Measurements from ENCODE around the gene CDYL2.

The CDYL2 gene

DNA sequence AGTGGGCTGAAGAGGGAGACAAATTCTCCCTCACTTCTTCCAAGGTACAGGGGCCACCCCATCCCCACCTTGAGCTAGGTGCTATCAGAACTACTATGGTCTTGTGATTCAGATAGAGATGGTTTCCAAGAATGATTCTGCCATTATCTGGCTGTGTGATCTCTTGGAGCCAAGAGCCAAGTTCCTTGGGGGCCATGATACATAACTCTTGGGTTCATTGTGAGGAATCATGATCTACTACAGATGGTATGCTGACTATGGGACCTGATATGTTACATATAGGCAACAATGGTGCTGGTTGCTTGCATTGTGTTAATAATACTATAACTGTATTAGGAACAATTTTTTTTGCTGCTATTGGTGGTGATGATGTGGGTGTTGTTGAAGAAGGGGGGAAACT, 217.9 kb downstream of the CDYL2 start:
- DNase-seq = no peak

DNA sequence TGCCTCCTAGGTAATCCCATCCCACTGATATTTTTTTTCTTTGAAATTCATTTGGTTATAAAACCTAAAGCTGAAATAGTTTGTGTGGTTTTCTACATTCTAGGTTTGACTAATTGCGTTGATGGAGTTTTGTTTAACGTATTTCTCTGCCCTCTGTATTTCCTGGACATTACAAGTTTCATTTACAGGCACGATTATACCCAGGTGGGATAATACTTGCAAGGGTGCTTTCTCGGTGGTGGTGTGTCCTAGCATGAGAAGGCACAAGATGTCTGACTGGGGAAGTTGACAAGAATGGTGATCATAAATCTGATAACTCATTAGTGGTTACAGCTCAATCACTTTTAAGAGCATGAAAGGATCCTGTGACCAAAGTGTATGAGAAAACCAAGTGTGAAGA, 218.6 kb downstream of the CDYL2 start:
- peak; percentile 17 for DNase-seq

GRCh38 chr16:80583466-80583865, 220.9 kb downstream of the CDYL2 start:
- DNase-seq = no peak

DNA sequence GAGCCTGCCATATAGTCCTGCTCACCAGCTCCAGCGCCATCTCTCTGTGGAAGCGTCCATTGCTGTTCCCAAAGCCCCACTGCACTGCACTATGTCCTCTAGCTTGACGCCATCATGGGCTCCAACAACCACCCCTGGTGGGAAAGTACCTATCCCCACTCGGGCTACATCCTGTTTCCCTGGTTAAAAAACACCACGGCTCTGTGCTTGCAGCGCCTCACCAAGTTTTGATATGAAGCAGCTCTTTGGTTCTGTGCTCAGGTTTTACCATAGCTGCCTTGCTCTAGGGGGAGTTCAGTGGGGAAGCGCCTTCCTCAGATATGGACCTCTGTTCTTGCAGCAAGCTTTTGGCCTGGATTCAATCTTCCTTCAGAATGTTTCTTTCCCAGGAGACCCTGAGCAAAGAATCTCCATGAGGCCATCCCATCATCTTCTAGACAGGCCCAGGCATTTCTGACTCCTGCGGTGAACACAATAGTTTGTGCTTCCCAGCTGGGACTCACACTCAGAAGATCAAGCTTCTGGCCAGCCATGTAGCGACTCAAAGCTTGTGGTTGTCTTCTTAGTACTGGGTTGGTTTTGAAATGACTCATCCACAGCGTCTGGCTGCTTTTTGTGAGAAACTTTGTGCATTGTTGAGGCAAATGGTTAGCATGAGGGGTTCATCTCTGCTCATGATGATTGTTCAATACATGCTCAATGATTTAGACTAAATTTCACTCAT, 224.1 kb downstream of the CDYL2 start:
- peak; percentile 77 for DNase-seq

DNA sequence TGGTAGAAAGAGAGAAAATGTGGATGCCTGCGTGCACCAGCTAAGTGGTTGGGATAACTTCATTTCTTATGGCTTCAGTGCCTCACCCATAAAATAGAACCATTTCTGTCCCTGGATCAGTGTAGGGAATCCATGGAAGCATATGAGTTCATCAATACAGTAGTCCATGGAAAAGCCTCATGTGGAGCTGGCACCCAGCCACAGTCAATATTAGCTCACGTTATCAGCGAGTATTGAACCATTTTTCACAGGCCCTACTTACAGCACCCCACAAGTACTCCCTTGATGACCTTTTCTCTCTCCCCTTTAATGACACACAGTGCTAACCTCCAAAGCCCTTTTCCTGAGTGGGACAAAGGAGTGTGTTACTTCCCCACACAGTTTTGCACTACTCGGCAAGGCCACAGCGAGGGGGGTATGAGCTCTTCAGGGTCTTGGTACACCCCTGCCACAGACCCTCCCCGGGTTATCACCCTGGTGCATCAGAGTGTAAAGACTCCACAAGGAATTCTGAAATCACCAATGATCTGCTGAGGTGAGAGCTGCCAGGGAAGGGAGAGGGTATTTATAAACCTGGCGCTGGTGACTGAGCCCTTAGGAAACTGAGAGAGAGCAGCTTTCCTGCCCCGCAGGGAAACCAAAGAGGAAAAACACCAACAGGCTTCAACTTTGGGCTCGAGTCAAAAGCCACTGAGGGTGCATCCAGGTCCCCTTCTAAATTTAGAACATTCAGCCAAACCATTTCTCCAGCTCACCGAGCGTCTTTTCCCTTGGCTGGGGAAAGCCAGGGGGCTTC, 226.7 kb downstream of the CDYL2 start:
- DNase-seq = no peak

GRCh38 chr16:80576343-80576912, 228.0 kb downstream of the CDYL2 start:
- no peak for DNase-seq

DNA sequence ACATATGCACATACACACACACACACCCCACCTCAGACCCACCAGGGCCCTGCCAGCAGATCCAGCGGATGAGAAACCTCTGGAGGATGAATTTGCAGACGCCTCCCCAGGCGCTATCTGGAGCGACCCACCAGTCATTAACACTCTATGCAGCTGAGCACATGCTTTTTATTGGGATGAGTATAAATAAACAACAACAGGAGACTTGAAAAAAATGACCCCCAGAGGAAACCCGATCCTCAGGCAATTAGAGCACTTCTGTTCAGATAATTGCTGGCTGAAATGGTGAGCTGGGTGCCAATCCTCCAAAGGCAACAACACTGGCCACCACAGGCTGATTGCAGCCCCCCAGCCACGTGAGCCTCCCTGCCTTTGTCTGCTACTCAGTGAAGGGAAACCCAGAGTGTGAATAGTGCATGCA, 230.7 kb downstream of the CDYL2 start:
- no peak for DNase-seq

DNA sequence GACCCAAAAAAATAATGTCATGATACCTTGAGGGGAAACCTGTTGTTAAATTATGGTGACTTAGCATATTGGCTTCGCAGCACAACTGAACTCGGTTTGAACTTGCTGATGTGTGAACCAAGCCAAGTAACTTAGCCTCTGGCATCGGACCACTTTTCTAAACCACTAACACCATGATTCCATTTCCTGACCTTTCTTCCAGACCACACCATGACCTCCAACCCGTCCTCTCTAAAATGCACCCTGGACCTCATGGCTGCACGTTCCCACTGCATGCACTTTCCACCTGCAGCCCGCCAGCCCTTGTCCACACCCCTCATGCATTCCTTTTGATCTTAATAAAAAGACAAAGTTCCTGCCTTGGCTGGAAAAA, 234.3 kb downstream of the CDYL2 start:
- DNase-seq = no peak

GRCh38 chr16:80569440-80570105, 234.8 kb downstream of the CDYL2 start:
- peak; percentile 37 for DNase-seq

DNA sequence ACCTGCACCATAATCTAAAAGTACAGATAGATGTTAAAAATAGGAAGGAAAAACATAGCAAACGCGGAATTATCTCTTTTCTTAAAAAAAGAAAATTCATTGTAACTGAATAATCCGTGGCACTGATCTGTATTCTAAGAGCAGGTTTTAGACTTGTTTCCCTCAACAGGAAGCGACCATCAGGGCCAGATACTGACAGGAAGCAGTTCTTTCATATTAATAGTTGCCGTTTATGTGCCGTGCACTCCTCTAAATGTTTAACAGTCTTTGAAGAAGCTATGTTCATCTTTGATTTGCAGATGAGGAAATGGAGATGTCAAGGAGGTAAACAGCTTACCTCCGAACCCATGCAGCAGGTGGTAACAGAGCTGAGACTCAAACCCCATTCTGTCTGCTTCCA, 240.0 kb downstream of the CDYL2 start:
- DNase-seq = peak; percentile 13

DNA sequence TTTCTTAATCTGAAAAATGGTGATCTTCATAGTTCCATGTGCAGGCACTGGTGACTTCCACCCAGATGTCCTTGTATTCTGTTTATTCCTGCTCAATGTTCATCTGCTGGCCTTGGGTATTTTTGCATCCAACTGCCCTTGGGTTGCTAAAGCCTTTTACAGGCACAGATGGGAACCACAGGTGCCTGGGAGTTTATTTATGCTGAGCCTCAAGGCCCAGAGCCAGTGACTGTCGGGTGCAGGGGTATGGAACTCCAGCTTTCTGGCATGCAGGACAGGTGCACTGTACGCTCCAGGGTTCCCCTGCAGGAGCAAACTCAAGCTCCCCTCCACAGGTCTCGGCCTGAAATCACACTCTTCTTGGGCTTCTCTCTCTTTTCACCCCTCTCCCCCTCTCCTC, 241.3 kb downstream of the CDYL2 start:
- no peak for DNase-seq

DNA sequence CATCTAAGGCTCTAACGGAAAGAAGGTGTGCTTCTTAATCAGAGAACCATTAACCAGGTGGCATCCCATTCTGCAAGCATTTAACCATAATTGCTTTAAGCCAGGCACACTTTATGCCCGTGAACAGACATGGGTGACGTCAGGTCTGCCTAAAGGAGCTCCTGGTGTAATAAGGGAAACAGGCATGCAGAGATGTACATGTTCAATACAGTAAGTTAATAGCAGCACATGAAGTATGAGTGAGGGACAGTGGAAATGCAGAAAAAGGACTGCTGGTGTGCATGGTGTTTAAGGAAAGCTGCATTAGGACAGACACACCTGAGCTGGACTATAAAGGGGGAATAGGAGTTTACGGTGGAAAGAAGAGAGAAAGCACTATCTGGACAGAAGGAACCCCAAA, 245.0 kb downstream of the CDYL2 start:
- no peak for DNase-seq

- no peak for DNase-seq
Measured at GRCh38 chr16:80557037-80557436, 247.4 kb downstream of the CDYL2 start.

- DNase-seq = no peak
Measured at GRCh38 chr16:80556481-80556880, 247.9 kb downstream of the CDYL2 start.

DNA sequence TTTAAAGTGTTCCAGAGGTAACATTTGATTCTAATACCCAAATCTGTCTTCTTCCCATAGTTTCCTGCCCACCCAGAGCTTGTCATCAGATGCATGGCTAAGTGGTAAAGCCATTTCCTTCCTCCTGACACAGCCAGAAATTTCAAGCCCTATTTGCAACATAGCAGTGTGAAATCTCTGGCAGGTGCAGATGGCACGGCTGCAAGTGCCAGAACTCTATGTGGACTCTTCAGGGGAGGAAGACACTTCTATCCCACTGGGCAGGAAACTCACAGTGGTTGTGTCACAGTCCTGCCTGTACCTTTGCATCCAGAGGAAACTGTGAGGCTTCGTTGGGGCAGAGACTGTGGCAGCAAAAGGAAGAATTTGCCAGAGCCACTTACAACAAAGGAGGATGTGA, 250.4 kb downstream of the CDYL2 start:
- DNase-seq = no peak

DNA sequence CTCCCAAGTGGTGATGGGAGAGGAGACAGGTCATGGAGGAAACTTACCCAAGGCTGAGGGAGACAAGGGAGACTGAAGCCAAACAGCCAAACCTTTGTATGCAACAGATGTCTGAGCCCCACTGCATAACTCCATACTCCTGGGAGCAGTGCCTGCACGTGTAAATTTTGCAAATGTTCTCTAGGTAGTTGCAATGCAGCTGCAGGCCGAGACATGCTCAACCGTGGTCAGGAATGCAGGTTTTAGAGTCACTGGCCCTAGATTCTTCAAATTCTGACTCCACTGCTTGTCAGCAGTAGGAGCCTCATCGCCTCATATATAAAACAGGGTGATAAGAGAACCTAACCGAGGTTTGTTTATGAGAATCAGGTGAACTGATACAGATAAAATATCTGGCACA, 252.1 kb downstream of the CDYL2 start:
- no peak for DNase-seq

All from CD4-positive, alpha-beta T cell treated with Interleukin-17A for 1 hour (primary cell).